NCI-H82 treated with DMSO at 0.1 percent for 48 hours (cell line): ENCODE results near the gene PSTPIP2.
"Not testable (repeated sequence)": the region's sequence is repeated elsewhere in the genome, so short reads cannot be mapped to it uniquely, and the experiment has no call there.

Experiments used
- DNase-seq: peaks from one replicate; lab custom pipeline; 2025; ENCODE audit not compliant: unreplicated experiment; lab: John Stamatoyannopoulos, UW

Gene PSTPIP2

GRCh38 chr18:46070815-46071652 is 1.0 kb downstream of the PSTPIP2 start:
- DNase-seq, result no peak

- no peak for DNase-seq
Measured at GRCh38 chr18:46070232-46070631, 1.8 kb downstream of the PSTPIP2 start.

GRCh38 chr18:46069524-46069923 is 2.5 kb downstream of the PSTPIP2 start:
- no peak for DNase-seq

GRCh38 chr18:46068763-46069162 is 3.3 kb downstream of the PSTPIP2 start:
- no peak for DNase-seq

GRCh38 chr18:46067438-46068007 is 4.5 kb downstream of the PSTPIP2 start:
- no peak for DNase-seq

GRCh38 chr18:46062781-46063180 is 9.3 kb downstream of the PSTPIP2 start:
- DNase-seq, result no peak

DNA sequence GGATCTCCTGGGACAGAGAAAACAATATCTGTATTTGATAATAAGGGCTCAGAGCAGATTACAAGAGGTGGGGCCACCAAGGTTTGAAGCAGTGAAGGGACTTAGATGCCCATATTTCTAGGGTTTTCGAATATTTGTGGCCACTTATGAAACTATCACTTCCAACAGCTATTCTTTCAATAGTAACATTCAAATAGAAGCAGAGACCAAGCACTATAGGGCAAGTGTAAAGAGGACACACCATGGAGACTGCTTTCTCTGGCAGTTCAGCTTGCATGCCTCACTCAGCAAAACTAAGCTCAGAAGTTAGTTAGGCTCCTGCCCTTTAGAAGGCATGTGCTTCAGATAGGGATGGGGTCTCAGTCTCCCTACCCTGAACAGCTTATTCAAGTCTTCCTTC is 10.3 kb downstream of the PSTPIP2 start:
- no peak for DNase-seq

DNA sequence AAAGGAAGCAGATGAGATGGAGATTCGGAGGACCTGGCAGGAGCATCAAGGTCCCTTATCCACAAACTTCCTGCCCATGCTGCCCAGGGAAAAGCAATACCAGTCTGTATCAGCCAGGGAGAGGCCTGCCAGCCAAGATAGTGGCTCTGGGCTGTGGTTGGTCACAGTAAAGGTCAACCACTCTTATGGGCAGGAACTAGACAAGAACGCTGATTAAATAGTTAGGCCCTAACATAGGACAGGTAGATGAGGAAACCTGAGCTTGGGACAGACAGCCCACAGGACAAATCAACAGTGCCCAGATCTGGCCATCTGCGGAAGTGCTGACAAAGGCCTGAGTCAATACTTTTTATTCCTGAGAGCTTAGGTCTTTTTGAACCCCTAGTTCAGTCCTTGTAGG is 10.7 kb downstream of the PSTPIP2 start:
- DNase-seq, result no peak

DNA sequence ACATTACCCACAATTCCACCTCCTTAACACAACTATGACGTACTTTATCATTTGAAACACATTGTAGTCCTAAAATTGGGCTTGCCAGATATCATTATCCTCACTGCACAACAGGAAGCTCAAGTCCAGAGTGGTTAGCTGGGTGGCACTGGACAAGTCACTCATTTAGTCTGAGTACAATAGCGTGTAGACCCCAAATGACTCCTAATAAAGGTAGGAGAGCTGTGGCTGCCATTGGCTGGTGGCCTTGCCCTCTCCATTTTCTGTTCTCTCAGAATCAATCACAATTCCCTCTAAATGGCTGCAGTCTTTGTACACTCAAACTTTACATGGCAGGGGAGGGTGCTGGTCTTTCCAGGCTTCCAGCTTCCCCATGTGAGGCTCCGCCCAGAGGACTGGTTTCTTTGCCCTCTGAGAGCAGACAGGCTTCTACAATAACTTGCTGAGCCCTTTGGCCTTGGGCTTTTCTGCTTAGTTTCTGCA is 11.7 kb downstream of the PSTPIP2 start:
- DNase-seq, result no peak

DNA sequence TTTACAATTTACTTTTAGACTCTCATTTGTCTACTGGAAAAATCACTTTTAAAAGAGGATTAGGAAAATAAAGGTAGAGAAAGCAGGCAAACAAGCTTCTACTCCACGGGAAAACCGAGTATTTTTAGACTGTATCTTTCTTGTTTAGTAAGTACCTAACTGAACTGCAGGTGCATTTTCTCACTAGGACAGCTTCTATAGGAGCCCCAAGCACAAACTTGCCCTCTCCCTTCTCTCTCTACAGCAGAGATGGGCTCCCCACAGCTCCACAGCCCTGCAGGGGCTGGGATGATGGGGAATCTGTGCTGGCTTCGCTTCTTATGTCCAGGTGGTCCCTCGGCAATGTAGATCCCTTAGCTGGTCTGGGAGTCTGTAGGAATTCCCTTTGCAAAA is 16.2 kb downstream of the PSTPIP2 start:
- no peak for DNase-seq

- DNase-seq, result no peak
Measured at GRCh38 chr18:46054956-46055837, 16.9 kb downstream of the PSTPIP2 start.

DNA sequence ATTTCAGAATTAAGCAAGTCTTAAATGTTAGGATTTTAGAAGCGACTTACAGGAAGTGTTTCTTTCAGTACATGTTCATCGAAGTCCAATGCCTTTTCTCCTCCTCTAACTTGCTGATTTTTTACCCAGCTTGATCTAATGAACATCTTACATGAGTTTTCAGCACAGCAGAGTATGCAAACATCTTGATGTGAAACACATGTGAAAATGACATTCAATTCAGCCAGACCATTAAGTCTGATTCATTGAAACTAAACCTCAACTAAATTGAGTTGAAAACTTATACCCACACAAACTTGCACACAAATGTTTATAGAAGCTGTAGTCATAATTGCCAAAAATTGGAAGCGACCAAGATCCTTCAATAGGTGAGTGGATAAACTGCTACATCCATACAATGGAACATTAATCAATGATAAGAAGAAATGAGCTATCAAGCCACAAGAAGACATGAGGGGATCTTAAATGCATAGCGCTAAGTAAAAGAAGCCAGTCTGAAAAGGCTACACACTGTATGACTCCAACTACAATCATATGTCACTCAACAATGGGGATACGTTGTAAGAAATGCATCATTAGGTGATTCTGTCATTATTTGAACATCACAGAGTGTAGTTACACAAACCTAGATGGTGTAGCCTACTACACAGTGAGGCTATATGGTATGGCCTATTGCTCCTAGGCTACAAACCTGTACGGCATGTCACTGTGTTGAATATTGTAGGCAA is 18.5 kb downstream of the PSTPIP2 start:
- no peak for DNase-seq

DNA sequence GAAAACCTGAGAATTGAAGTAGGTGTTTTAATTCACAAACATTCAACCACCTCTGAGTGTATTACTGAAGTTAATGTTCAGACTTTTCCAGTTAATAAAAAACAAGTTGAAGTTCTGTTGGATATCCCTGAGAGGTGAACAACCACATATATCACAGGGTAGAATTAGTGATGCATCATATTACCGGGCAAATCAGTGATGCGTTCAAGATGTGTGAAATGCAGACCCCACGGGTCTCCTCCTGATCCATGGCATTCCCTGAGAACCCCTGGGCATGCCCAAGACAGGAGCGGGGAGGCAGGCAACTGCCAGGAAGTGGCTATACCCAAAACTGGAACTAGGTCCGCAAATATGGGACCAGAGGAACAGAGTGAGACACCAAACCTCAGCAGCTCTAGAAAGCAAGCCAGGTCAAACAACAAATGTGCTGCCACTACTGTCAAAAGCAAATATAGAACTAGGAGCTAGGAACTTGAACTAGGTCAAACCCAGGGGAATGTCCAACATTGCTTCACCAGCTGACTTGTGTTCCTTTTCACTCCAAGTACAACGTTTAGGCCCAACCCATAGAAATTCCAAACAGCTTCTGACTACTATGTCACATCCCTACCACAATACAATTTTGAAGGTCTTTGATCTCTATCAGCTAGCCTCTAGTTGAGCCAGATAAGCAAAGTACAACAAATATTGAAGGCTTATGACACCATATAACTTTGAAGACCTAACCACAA is 20.2 kb downstream of the PSTPIP2 start:
- DNase-seq, result no peak

DNA sequence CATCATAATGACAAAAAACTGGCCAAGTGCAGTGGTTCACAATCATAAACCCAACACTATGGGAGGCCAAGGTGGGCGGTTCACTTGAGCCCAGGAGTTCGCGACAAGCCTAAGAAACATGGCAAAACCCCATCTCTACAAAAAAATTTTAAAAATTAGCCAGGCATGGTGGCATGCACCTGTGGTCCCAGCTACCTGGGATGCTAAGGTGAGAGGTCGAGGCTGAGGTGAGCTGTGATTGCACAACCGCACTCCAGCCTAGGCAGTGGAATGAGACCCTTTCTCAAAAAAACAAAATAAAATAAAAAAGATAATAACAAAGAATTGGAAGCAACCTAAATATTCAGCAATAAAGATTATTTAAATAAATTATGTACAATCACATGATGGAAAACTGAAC is 21.8 kb downstream of the PSTPIP2 start:
- DNase-seq, result no peak

DNA sequence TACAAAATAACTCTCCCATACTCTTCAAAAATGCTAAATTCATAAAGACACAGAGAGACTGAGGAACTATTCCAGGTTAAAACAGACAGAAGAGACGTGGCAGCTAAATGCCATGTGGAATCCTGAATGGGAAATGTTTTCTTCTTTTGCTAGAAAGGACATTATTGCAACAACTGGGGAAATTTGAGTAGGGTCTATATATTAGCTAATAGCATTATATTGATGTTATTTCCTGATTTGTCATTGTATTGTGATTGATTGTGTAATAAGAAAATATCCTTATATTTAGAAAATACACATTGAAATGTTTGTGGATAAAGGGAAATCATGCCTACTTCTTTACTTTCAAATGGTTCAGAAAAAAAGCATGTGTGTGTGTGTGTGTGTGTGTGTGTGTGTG is 23.4 kb downstream of the PSTPIP2 start:
- DNase-seq, result no peak

GRCh38 chr18:46047369-46047768 is 24.7 kb downstream of the PSTPIP2 start:
- not testable (repeated sequence) for DNase-seq

DNA sequence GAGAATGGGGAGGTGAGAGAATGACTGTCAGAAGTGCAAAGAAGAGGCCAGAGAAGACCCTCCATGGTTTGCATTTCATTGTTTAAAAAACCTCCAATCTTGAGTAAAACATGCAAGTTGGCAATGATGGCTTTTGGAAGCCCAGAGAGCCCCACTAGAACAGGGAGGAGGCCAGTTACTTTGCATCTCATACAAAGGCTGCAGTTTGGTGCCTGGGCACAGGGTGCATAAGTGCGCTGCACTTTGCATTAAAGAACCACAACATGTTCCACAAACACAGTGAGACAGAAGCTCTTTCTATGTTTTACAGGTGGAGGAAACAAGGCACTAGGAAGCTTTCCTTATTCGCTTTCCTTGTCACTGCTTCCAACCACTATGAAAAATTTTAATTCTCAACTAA is 25.4 kb downstream of the PSTPIP2 start:
- DNase-seq, result no peak

DNA sequence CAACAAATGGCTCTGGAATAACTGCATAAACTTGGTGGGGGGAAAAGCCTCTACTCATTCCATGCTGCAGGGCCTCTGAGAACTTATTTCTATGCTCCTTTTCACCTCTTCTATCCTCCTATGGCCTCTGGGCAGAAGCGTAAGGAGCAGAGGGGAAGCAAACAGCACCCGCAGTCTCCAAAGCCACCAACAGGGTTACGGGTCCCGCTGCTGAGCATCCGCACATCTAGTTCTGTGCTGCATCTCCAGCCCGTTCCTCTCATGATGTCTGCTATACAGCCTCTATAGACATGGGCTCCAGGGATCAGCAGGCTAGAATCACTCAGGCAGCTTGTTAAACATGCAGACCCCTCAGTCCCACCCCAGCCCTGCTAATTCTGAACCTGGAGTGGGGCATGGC is 25.9 kb downstream of the PSTPIP2 start:
- DNase-seq, result no peak

DNA sequence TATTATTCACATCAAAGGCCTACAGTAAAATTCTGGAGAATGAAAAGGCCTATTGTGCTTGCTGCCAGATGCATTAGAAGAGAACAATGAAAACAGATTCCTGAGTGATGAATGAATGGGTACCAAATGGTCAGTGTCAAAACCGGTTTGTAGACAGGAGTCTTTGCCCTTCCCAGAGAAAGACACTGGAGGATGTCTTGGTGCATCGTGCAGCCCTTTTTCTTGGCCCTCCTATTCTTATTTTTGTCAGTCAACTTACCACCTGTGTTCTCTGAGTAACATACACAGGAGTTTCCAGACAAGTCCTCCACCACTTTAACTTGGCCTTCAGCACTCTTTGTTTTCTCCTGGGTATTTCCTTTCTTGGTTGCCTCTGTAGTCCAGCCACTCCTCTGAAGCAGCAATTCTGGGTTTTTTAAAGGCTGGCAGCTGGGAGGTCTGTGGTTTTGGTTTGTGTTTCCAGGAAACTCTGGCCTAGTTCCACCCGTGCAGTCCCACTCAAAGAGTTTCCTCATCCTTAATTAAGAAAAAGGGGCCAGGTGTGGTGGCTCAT is 29.4 kb downstream of the PSTPIP2 start:
- no peak for DNase-seq

DNA sequence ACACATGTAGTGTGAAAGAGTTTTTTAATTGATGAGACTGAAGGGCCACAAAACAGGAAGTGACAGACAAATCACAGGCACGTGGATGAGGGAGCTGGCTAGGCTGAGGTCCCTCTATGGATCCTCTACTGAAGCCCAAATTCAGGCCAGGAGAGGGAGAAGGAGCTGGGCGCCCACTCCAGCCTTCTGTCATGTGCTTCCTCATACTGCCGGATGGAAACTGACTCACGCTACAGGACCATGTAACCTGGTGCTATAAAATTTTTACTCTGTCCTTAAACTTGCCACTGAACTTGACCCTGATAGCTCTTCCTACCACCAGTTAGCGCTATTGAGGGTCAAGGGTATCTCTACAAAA is 31.3 kb downstream of the PSTPIP2 start:
- no peak for DNase-seq
